Upper lobe of left lung (tissue), 6 donors: Measurements from ENCODE around the gene CCDC142. TPM values are rescaled to one million over a fixed set of nuclear protein-coding genes. Genes with fewer than 3 reads are reported as not detected.

Experiments used
- ATAC-seq, 2 donors: fragments of 200-7000 bp; cut with Tn5 transposase; one replicate each; pipeline ENCODE4 v1.9.1; 2022; ENCODE audit warnings: mild to moderate bottlenecking in 2 of 2, moderate library complexity in 2 of 2; ENCODE audit not compliant: low FRiP score in 2 of 2
- DNase-seq, 2 donors: peaks; one replicate each; pipeline ENCODE4 v3.0.0-alpha.2; 2019 to 2020
- H3K27ac ChIP-seq, 4 donors: fragments of 200-600 bp; sonication (generic); one replicate each; pipeline ENCODE4 v1.5.1; 2016 to 2019
- H3K27me3 ChIP-seq, 4 donors: fragments of 200-600 bp; sonication (generic); one replicate each; pipeline ENCODE4 v1.5.1; 2017 to 2019
- H3K36me3 ChIP-seq, 4 donors: fragments of 200-600 bp; sonication (generic); one replicate each; pipeline ENCODE4 v1.5.1; 2016 to 2019
- H3K4me1 ChIP-seq, 4 donors: fragments of 200-600 bp; sonication (generic); one replicate each; pipeline ENCODE4 v1.5.1; 2018 to 2019
- H3K4me3 ChIP-seq, 4 donors: fragments of 200-600 bp; sonication (generic); one replicate each; pipeline ENCODE4 v1.5.1; 2017 to 2019; ENCODE audit warnings: mild to moderate bottlenecking in 2 of 4, moderate library complexity in 1 of 4
- H3K9me3 ChIP-seq, 4 donors: fragments of 200-600 bp; sonication (generic); one replicate each; pipeline ENCODE4 v1.5.1; 2018 to 2019
- CTCF ChIP-seq, 6 experiments: fragments of 450-650 bp in 4 of 6; fragments of 200-600 bp in 2 of 6; sonication (generic) in 2 of 6; IDR thresholded peaks; one replicate each; pipeline ENCODE4 v1.5.1; 2016 to 2019; ENCODE audit warnings: antibody characterized with exemption in 6 of 6
- EP300 ChIP-seq, 4 donors: sonication (generic); formaldehyde crosslinking; IDR thresholded peaks; one replicate each; pipeline ENCODE4 v1.5.1; 2017; ENCODE audit warnings: antibody characterized with exemption in 4 of 4, control low read depth in 2 of 4
- POLR2A ChIP-seq, 4 donors: fragments of 450-650 bp; IDR thresholded peaks; one replicate each; pipeline ENCODE4 v1.5.1; 2016 to 2017; ENCODE audit warnings: antibody characterized with exemption in 4 of 4, mild to moderate bottlenecking in 2 of 4
- POLR2AphosphoS5 ChIP-seq, 2 donors: sonication (generic); formaldehyde crosslinking; IDR thresholded peaks; one replicate each; pipeline ENCODE4 v1.5.1; 2017; ENCODE audit warnings: antibody characterized with exemption in 2 of 2
- WGBS, 2 donors: methylation state at CpG; one replicate each; pipeline ENCODE4 v1.1.5; 2017 to 2018; 5-methylcytosine and 5-hydroxymethylcytosine counted together
- total RNA-seq, 6 donors: library from RNA; depleted of rRNA in 4 of 6; stranded (reverse); fragments of >200 nt in 4 of 6; gene quantifications; one replicate each; pipeline versions ENCODE4 v1.1.0 to v1.2.1, GENCODE V29; 2016 to 2021
- donor health status: DM: no; HTN: no; CAD: no; lungs with moderate emphysema.
- donor health status: DM: no; HTN: yes; CAD: no; lungs with severe emphysema.

Gene CCDC142
- total RNA-seq, 6 donors from 2014 or later, result 14.8 to 67.1 (median 19.8) TPM

DNA sequence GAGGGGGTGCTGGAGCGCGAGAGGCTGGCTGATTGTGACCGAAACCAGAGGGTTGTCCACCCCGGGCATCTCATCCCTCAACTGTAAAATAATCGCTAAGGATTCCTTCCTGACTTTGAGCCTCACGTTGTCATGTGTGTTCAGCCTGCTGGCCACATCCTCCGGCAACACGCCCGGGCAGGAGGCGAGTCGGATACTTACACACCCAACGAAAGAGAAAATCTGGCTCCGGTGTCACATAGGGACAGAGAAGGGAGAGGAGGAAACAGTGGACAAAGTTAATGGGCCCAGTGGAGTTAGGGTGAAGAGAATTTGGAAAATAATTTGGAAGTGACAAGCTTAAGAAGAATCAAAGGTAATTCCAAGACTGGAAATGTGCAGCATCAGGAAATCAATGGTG is 33.9 kb upstream of the CCDC142 start:
- no peaks in the 10 kb centered on the region for H3K9me3 ChIP-seq
- no peak for DNase-seq
- no peaks in the 10 kb centered on the region for H3K36me3 ChIP-seq
- TF ChIP-seq POLR2A (IDR thresholded peaks at IDR 0.05) (no peak), EP300 (IDR thresholded peaks at IDR 0.05) (no peak)
- H3K4me3 ChIP-seq, result peak overlapping the region in 2 of 4 donors; percentile 47 to 49
- H3K4me1 ChIP-seq, result peaks cover 25 to 31% (median 29%) of the 10 kb centered on the region in 4 donors
- no peak overlapping the region for H3K27ac ChIP-seq
- peaks cover 6 to 56% (median 44%) of the 10 kb centered on the region in 4 donors for H3K27me3 ChIP-seq
- ATAC-seq, result no peak
- 70% methylated on average over 13 of the region's 13 CpGs for WGBS, 2 donors

DNA sequence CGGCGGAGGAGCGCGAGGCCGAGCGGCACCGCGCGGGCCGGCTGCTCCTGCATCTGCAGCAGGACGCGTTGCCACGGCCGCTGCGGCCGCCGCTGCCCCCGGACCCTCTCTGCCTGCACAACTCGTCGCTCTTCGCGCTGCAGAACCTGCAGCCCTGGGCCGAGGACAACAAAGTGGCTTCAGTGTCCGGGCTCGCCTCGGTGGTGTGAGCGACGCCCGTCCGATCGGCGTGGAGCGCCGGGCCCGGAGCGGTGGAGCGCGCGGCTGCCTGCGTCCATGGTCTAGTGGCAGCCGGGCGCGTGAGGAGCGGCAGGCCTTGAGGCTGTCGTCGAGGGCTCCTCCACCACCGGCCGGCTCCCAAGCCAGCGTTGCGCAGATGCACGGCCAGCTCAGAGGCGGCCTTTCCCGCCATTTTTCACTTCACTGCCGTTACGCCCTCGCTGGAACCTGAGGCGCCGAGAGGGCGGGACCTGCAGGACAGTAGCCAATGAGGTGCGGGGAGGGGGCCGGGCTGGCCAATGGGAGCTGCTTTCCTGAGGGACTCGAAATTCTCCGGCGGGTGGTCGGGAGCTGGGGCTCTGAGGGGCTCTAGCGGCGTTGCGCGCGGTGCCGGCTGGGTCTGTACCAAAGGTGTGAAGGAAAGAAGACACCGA is 33.3 kb upstream of the CCDC142 start:
- TF ChIP-seq EP300 (IDR thresholded peaks at IDR 0.05), result no peak
- no peak for TF ChIP-seq CTCF (IDR thresholded peaks at IDR 0.05)
- no peak for TF ChIP-seq POLR2AphosphoS5 (IDR thresholded peaks at IDR 0.05)
- no peak for TF ChIP-seq POLR2A (IDR thresholded peaks at IDR 0.05)
- 6% methylated on average over 17 to 35 of the region's 72 CpGs for WGBS, 2 donors
- peak; percentile 58 to 92 for DNase-seq
- peak; percentile 53 to 84 for ATAC-seq
- Histone ChIP-seq H3K27ac (no peak overlapping the region), H3K4me1 (peaks cover 25 to 31% (median 29%) of the 10 kb centered on the region in 4 donors), H3K27me3 (peaks cover 6 to 60% (median 44%) of the 10 kb centered on the region in 4 donors), H3K9me3 (no peaks in the 10 kb centered on the region), H3K36me3 (no peaks in the 10 kb centered on the region), H3K4me3 (peak overlapping the region in 3 of 4 donors; percentile 36 to 49 (median 47))

- ATAC-seq (peak; percentile 9 to 29), DNase-seq (peak in 1 of 2 donors; percentile 89)
- H3K4me3 ChIP-seq, result peak overlapping the region in 3 of 4 donors; percentile 36 to 49 (median 47)
- no peak overlapping the region for H3K27ac ChIP-seq
- no peaks in the 10 kb centered on the region for H3K36me3 ChIP-seq
- WGBS, 2 donors, result 7 to 9% methylated on average over 6 to 29 of the region's 60 CpGs
- peaks cover 25 to 31% (median 29%) of the 10 kb centered on the region in 4 donors for H3K4me1 ChIP-seq
- H3K9me3 ChIP-seq, result no peaks in the 10 kb centered on the region
- peaks cover 6 to 62% (median 44%) of the 10 kb centered on the region in 4 donors for H3K27me3 ChIP-seq
- TF ChIP-seq EP300 (IDR thresholded peaks at IDR 0.05), result no peak
Measured at GRCh38 chr2:74515271-74515980, 32.6 kb upstream of the CCDC142 start.

GRCh38 chr2:74514368-74515270 is 31.8 kb upstream of the CCDC142 start, which contains the start of gene TLX2:
Gene TLX2, plus strand, starts transcription at chr2:74514450. Its CDS starts 357 bp downstream, at chr2:74514807.
- ATAC-seq (peak in 1 of 2 donors; percentile 9), DNase-seq (peak in 1 of 2 donors; percentile 86)
- H3K9me3 ChIP-seq, result no peaks in the 10 kb centered on the region
- no peak within 1 kb of the TSS for H3K27ac ChIP-seq
- peaks cover 6 to 62% (median 44%) of the 10 kb centered on the region in 4 donors for H3K27me3 ChIP-seq
- H3K4me3 ChIP-seq, result peak within 1 kb of the TSS in 1 of 4 donors; percentile 49
- no peaks in the 10 kb centered on the region for H3K36me3 ChIP-seq
- no peak for TF ChIP-seq CTCF (IDR thresholded peaks at IDR 0.05)
- no peak for TF ChIP-seq POLR2AphosphoS5 (IDR thresholded peaks at IDR 0.05)
- TF ChIP-seq POLR2A (IDR thresholded peaks at IDR 0.05), result no peak
- no peak for TF ChIP-seq EP300 (IDR thresholded peaks at IDR 0.05)
- WGBS, 2 donors, result 0 to 5% methylated on average over 2 to 37 of the region's 82 CpGs
- H3K4me1 ChIP-seq, result peaks cover 25 to 31% (median 29%) of the 10 kb centered on the region in 4 donors

DNA sequence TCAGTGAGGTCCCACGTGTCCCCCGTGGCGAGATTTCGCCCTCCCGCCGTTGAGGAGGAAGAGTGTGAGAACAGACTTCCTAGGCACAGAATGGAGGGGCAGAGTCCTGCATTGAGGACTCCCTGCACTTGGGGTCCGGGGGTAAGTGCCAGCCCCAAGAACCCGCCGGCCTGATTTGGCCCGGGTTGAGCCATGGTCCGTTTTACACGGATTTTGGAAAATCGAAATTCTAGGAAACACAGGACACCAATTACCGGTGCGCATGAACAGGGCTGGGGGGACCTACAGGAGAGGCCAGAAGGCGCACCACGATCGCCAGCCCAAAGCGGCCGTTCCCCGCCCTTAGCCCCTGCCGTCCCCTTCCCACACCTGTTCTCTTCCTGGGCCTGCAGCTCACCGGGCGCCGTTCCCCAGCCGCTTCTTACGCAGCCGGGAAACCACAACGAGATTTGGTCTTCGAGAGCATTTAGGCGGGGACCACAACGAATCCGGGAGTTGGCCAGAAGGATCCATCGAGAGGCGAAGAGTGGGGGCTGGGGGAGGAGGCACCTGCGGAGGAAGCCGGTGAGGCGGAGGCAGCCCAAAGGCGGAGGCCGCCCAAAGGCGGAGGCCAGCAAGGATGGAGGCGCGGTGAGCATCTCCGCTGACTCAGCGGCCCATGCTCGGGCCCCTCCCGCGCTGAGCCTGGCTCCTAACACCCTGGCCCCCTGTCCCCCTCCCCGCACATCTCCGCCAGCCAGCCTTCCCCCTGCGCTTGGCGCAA is 31.0 kb upstream of the CCDC142 start:
- ATAC-seq, result no peak
- DNase-seq, result peak in 1 of 2 donors; percentile 72
- 9 to 11% methylated on average over 32 to 46 of the region's 52 CpGs for WGBS, 2 donors

More for the DNA sequence above, 31.0 kb upstream of the CCDC142 start:
- Histone ChIP-seq H3K36me3 (no peaks in the 10 kb centered on the region), H3K9me3 (no peaks in the 10 kb centered on the region), H3K27me3 (peaks cover 6 to 62% (median 44%) of the 10 kb centered on the region in 4 donors), H3K27ac (no peak overlapping the region), H3K4me1 (peaks cover 25 to 31% (median 29%) of the 10 kb centered on the region in 4 donors), H3K4me3 (peak overlapping the region in 1 of 4 donors; percentile 5)
- TF ChIP-seq POLR2A (IDR thresholded peaks at IDR 0.05) (no peak), POLR2AphosphoS5 (IDR thresholded peaks at IDR 0.05) (peak; percentile 31 to 46), CTCF (IDR thresholded peaks at IDR 0.05) (no peak), EP300 (IDR thresholded peaks at IDR 0.05) (no peak)
